Fibroblast of lung (primary cell): Measurements from ENCODE around the gene VPS11.

ENCODE experiments used
- EZH2 ChIP-seq: IDR thresholded peaks from 2 replicates; pipeline ENCODE4 v1.5.1; 2012; ENCODE audit warnings: low read length, control low read depth, mild to moderate bottlenecking; ENCODE audit errors: missing control alignments
- TF ChIP-seq, protein P1 (sequence below), 2 donors: IDR thresholded peaks in 1 of 2; conservative IDR thresholded peaks in 1 of 2; 1 replicate in 1 of 2; 2 replicates in 1 of 2; pipeline ENCODE4 v1.5.1; 2011 to 2012; ENCODE audit warnings: low read length in 2 of 2, control low read depth in 1 of 2, inconsistent platforms in 1 of 2, low read depth in 1 of 2, mild to moderate bottlenecking in 1 of 2

DNA sequence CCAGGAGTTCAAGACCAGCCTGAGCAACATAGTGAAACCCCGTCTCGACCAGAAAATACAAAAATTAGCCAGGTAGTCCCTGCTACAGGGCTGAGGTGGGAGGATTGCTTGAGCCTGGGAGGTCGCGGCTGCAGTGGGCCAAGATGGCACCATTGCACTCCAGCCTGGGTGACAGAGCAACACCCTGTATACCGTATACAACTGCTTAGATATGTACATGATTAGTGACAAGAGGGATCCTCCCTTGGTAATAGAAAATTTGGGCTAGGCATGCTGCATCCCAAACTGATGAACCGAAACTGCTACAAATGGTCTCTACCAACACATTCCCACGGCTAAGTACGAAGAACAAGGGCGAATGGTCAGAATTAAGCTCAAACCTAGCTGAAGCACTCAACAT, 24.7 kb upstream of the VPS11 start:
- TF ChIP-seq, protein P1, sequence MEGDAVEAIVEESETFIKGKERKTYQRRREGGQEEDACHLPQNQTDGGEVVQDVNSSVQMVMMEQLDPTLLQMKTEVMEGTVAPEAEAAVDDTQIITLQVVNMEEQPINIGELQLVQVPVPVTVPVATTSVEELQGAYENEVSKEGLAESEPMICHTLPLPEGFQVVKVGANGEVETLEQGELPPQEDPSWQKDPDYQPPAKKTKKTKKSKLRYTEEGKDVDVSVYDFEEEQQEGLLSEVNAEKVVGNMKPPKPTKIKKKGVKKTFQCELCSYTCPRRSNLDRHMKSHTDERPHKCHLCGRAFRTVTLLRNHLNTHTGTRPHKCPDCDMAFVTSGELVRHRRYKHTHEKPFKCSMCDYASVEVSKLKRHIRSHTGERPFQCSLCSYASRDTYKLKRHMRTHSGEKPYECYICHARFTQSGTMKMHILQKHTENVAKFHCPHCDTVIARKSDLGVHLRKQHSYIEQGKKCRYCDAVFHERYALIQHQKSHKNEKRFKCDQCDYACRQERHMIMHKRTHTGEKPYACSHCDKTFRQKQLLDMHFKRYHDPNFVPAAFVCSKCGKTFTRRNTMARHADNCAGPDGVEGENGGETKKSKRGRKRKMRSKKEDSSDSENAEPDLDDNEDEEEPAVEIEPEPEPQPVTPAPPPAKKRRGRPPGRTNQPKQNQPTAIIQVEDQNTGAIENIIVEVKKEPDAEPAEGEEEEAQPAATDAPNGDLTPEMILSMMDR (conservative IDR thresholded peaks at IDR 0.05 in 1 of 2, IDR thresholded peaks at IDR 0.05 in 1 of 2; ENCODE audit: low read depth in 1 of 2, low read length in 2 of 2) = no peak
- no peak for TF ChIP-seq EZH2
